IMR-90 (cell line): ENCODE data around the gene LRRC7. TPM values are rescaled to one million over a fixed set of nuclear protein-coding genes. Genes with fewer than 3 reads are reported as not detected.
A peak's percentile ranks its signal among the peaks of the same experiment; 100 is the strongest.

ENCODE experiments used
- ATAC-seq: fragments of 200-7000 bp; cut with Tn5 transposase; 2 replicates; pipeline ENCODE4 v1.9.1; 2020; ENCODE audit warnings: low read depth, mild to moderate bottlenecking, moderate library complexity
- BruUV-seq: library from RNA; stranded (reverse); fragments of 400-500 nt; replicated peaks from 2 replicates; lab custom pipeline; 2021; lab: Mats Ljungman, UMichigan
- CTCF ChIA-PET: fragments of 300-600 bp; formaldehyde crosslinking; extraction: SDS; loops from one replicate; lab custom pipeline; 2021; ENCODE audit warnings: antibody characterized with exemption; lab: Yijun Ruan, JAX
- POLR2A ChIA-PET: fragments of 300-600 bp; sonication (Branson Sonifier 250); formaldehyde crosslinking; loops from one replicate; lab custom pipeline; 2022; ENCODE audit warnings: antibody characterized with exemption; ENCODE audit not compliant: unreplicated experiment; lab: Charles Lee
- DNase-seq: peaks from one replicate; pipeline ENCODE4 v3.0.0; 2013
- H2AFZ ChIP-seq: replicated peaks from 2 replicates; pipeline ENCODE3; 2013; ENCODE audit warnings: low read length, mild to moderate bottlenecking; ENCODE audit not compliant: poor library complexity
- H2AK5ac ChIP-seq: 2 replicates; pipeline ENCODE4 v1.6.1; 2013; ENCODE audit warnings: low read depth, low read length, inconsistent platforms
- H2AK9ac ChIP-seq: replicated peaks from 2 replicates; pipeline ENCODE3; 2013; ENCODE audit warnings: mild to moderate bottlenecking, low read depth, low read length, moderate library complexity; ENCODE audit not compliant: poor library complexity
- H2BK120ac ChIP-seq: 2 replicates; pipeline ENCODE4 v1.6.1; 2013; ENCODE audit warnings: low read depth, low read length, inconsistent platforms
- H2BK15ac ChIP-seq: 3 replicates; pipeline ENCODE4 v1.6.1; 2013; ENCODE audit warnings: low read depth, low read length, inconsistent platforms
- H2BK20ac ChIP-seq: 2 replicates; pipeline ENCODE4 v1.6.1; 2013; ENCODE audit warnings: low read depth, mild to moderate bottlenecking, inconsistent platforms, low read length, moderate library complexity
- H2BK5ac ChIP-seq: 2 replicates; pipeline ENCODE4 v1.6.1; 2013; ENCODE audit warnings: mild to moderate bottlenecking, low read depth, low read length, inconsistent platforms; ENCODE audit not compliant: poor library complexity, severe bottlenecking
- H3K14ac ChIP-seq: replicated peaks from 2 replicates; pipeline ENCODE4 v1.6.1; 2013; ENCODE audit warnings: low read depth, low read length, inconsistent platforms
- H3K18ac ChIP-seq: 2 replicates; pipeline ENCODE4 v1.6.1; 2013; ENCODE audit warnings: low read depth, low read length, control low read depth
- H3K23ac ChIP-seq: 2 replicates; pipeline ENCODE4 v1.6.1; 2013; ENCODE audit warnings: low read depth, low read length, inconsistent platforms
- H3K27ac ChIP-seq: 2 replicates; pipeline ENCODE4 v1.5.1; 2013; ENCODE audit warnings: mild to moderate bottlenecking, control low read depth, low read length; ENCODE audit not compliant: insufficient read depth
- H3K27me3 ChIP-seq: 2 replicates; pipeline ENCODE4 v1.6.1; 2013; ENCODE audit warnings: low read length; ENCODE audit not compliant: control insufficient read depth, insufficient read depth
- H3K36me3 ChIP-seq: 2 replicates; pipeline ENCODE4 v1.6.1; 2013; ENCODE audit warnings: low read length, mixed read lengths; ENCODE audit not compliant: control insufficient read depth, insufficient read depth
- H3K4ac ChIP-seq: 2 replicates; pipeline ENCODE4 v1.6.1; 2013; ENCODE audit warnings: low read depth, low read length, inconsistent platforms
- H3K4me1 ChIP-seq: 2 replicates; pipeline ENCODE4 v1.6.1; 2013; ENCODE audit warnings: low read length, mixed read lengths; ENCODE audit not compliant: control insufficient read depth, insufficient read depth
- H3K4me2 ChIP-seq: 2 replicates; pipeline ENCODE4 v1.6.1; 2013; ENCODE audit warnings: low read depth, mild to moderate bottlenecking, control low read depth, low read length, moderate library complexity
- H3K4me3 ChIP-seq: 2 replicates; pipeline ENCODE4 v1.5.1; 2013; ENCODE audit warnings: low read depth, mild to moderate bottlenecking, control low read depth, low read length, moderate library complexity; ENCODE audit not compliant: insufficient read depth
- H3K56ac ChIP-seq: 2 replicates; pipeline ENCODE4 v1.6.1; 2013; ENCODE audit warnings: low read length, inconsistent platforms; ENCODE audit not compliant: insufficient read depth; ENCODE audit errors: extremely low read depth
- H3K79me1 ChIP-seq, 2 experiments: 2 replicates each; pipeline ENCODE4 v1.6.1; 2013; ENCODE audit warnings: low read length in 2 of 2, inconsistent platforms in 1 of 2, low read depth in 1 of 2
- H3K9ac ChIP-seq: 2 replicates; pipeline ENCODE4 v1.6.1; 2013; ENCODE audit warnings: low read depth, low read length, control low read depth
- H3K9me1 ChIP-seq: 2 replicates; pipeline ENCODE4 v1.6.1; 2013; ENCODE audit warnings: low read length, inconsistent platforms; ENCODE audit not compliant: insufficient read depth
- H3K9me3 ChIP-seq: 2 replicates; pipeline ENCODE4 v1.6.1; 2013; ENCODE audit warnings: low read length; ENCODE audit not compliant: control insufficient read depth, insufficient read depth
- H4K20me1 ChIP-seq: 2 replicates; pipeline ENCODE4 v1.6.1; 2013; ENCODE audit warnings: low read length, inconsistent platforms; ENCODE audit not compliant: insufficient read depth
- H4K5ac ChIP-seq: 2 replicates; pipeline ENCODE4 v1.6.1; 2013; ENCODE audit warnings: mild to moderate bottlenecking, low read depth, low read length, control low read depth
- H4K8ac ChIP-seq, 2 experiments: 2 replicates each; pipeline ENCODE4 v1.6.1; 2013; ENCODE audit warnings: low read depth in 2 of 2, low read length in 2 of 2, control low read depth in 1 of 2, inconsistent platforms in 1 of 2
- H4K91ac ChIP-seq: 2 replicates; pipeline ENCODE4 v1.6.1; 2013; ENCODE audit warnings: low read depth, low read length, inconsistent platforms; ENCODE audit not compliant: insufficient read depth
- BHLHE40 ChIP-seq: fragments of 150-350 bp; IDR thresholded peaks from 2 replicates; pipeline ENCODE4 v1.6.1; 2016; ENCODE audit warnings: mild to moderate bottlenecking, low read depth, low read length
- CEBPB ChIP-seq: IDR thresholded peaks from 2 replicates; pipeline ENCODE4 v1.6.1; 2012; ENCODE audit warnings: low read depth, low read length, improper control_type of control experiment
- CHD1 ChIP-seq: IDR thresholded peaks from 2 replicates; pipeline ENCODE4 v1.6.1; 2012; ENCODE audit warnings: low read depth, low read length, improper control_type of control experiment
- ELK1 ChIP-seq: fragments of 150-350 bp; IDR thresholded peaks from 2 replicates; pipeline ENCODE4 v1.6.1; 2016; ENCODE audit warnings: low read depth, mild to moderate bottlenecking, low read length, moderate library complexity, borderline replicate concordance
- FOS ChIP-seq: fragments of 150-350 bp; IDR thresholded peaks from 2 replicates; pipeline ENCODE4 v1.6.1; 2016; ENCODE audit warnings: low read depth, low read length
- MAFK ChIP-seq: IDR thresholded peaks from 2 replicates; pipeline ENCODE4 v1.6.1; 2012; ENCODE audit warnings: low read depth, low read length, improper control_type of control experiment
- MAZ ChIP-seq: IDR thresholded peaks from 2 replicates; pipeline ENCODE4 v1.6.1; 2012; ENCODE audit warnings: low read depth, mild to moderate bottlenecking, low read length, improper control_type of control experiment, moderate library complexity, borderline replicate concordance
- MXI1 ChIP-seq: IDR thresholded peaks from 2 replicates; pipeline ENCODE4 v1.6.1; 2012; ENCODE audit warnings: low read depth, mild to moderate bottlenecking, low read length, moderate library complexity, borderline replicate concordance
- NFE2L2 ChIP-seq: fragments of 150-350 bp; IDR thresholded peaks from 2 replicates; pipeline ENCODE4 v1.6.1; 2016; ENCODE audit warnings: low read depth, mild to moderate bottlenecking, low read length
- POLR2A ChIP-seq: IDR thresholded peaks from 2 replicates; pipeline ENCODE4 v1.6.1; 2012; ENCODE audit warnings: mild to moderate bottlenecking, low read depth, low read length
- RAD21 ChIP-seq: IDR thresholded peaks from 2 replicates; pipeline ENCODE4 v1.6.1; 2012; ENCODE audit warnings: low read length, improper control_type of control experiment
- RCOR1 ChIP-seq: IDR thresholded peaks from 2 replicates; pipeline ENCODE4 v1.6.1; 2012; ENCODE audit warnings: mild to moderate bottlenecking, low read length, improper control_type of control experiment; ENCODE audit not compliant: insufficient replicate concordance
- RFX5 ChIP-seq: IDR thresholded peaks from 2 replicates; pipeline ENCODE4 v1.8.0; 2012; ENCODE audit warnings: low read depth, mild to moderate bottlenecking, low read length, moderate library complexity
- SMC3 ChIP-seq: fragments of 150-350 bp; IDR thresholded peaks from 2 replicates; pipeline ENCODE4 v1.6.1; 2016; ENCODE audit warnings: low read depth, mild to moderate bottlenecking, antibody characterized with exemption, low read length, moderate library complexity
- WGBS, 2 experiments: methylation state at CpG; one replicate each; pipeline versions ENCODE4 v1.1.5 to v1.1.7; 2013; ENCODE audit warnings: missing lambda C conversion rate in 2 of 2; ENCODE audit not compliant: insufficient read length in 1 of 2; ENCODE audit errors: extremely low coverage in 2 of 2; 5-methylcytosine and 5-hydroxymethylcytosine counted together
- dilution Hi-C: fragments of 300-500 bp; cut with HindIII; formaldehyde crosslinking; loops from one replicate; pipeline ENCODE4 v1.14.3; 2018; ENCODE audit warnings: low sequenced_read_pairs; ENCODE audit not compliant: unreplicated experiment
- in situ Hi-C: fragments of 300-500 bp; cut with MboI; formaldehyde crosslinking; loops from 3 replicates; pipeline ENCODE4 v1.14.3; 2019; ENCODE audit warnings: low sequenced_read_pairs, inconsistent platforms, mixed read lengths
- intact Hi-C: fragments of 100-400 bp; cut with micrococcal nuclease; formaldehyde crosslinking; loops from 2 replicates; pipeline ENCODE4 v1.10.0; 2022
- polyA plus RNA-seq, 3 experiments: library from polyadenylated mRNA; depleted of rRNA; stranded (reverse); fragments of >200 nt; gene quantifications; 2 replicates each; pipeline ENCODE4 v1.2.3, GENCODE V29; 2012; ENCODE audit warnings: low replicate concordance in 1 of 3
- total RNA-seq: library from RNA; depleted of rRNA; stranded (reverse); fragments of >200 nt; gene quantifications from 2 replicates; pipeline ENCODE4 v1.2.3, GENCODE V29; 2012
- TF ChIP-seq, protein P1 (sequence below): fragments of 150-350 bp; IDR thresholded peaks from 2 replicates; pipeline ENCODE4 v1.6.1; 2017; ENCODE audit warnings: mild to moderate bottlenecking, antibody characterized with exemption, low read length, low read depth
- TF ChIP-seq, protein P2 (sequence below): conservative IDR thresholded peaks from 2 replicates; pipeline ENCODE4 v1.5.1; 2012; ENCODE audit warnings: mild to moderate bottlenecking, low read depth, low read length, improper control_type of control experiment

Gene LRRC7
- total and polyA plus RNA-seq, 2 of the 4 experiments (the other 2 are of a cell fraction), result under 0.01 to 0.02 TPM

DNA sequence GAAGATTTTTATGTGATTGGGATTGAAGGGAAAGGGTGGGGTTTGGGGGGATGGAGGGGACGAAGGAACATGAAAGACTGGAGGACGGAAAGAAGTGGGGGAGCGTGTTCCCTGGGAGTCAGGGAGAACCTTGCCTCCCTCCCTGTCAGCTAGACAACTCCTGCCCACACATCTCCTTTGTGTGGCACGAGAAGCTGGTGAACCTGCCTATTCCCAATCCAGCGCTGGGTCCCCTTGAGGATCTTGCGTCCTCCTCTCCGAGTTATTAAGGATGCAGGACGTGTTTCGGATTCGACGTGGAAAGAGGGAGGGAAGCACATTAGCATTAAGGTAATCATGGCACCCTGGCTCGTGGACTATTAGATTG, 1.4 kb downstream of the LRRC7 start:
- H3K9me1 ChIP-seq, result no peaks in the 10 kb centered on the region
- H2BK20ac ChIP-seq, result no peak overlapping the region
- H3K14ac ChIP-seq, result no peak overlapping the region
- H3K4me1 ChIP-seq, result peaks cover 3% of the 10 kb centered on the region; the same call in 1 of the 2 replicates
- no peak overlapping the region for H2AK9ac ChIP-seq
- H3K79me1 ChIP-seq, result no peaks in the 10 kb centered on the region
- H3K36me3 ChIP-seq, result no peaks in the 10 kb centered on the region
- dilution Hi-C loops (no loop called here), in situ Hi-C loops (no loop called here), intact Hi-C loops (no loop called here)
- no peak overlapping the region for H3K18ac ChIP-seq
- no peak overlapping the region for H4K5ac ChIP-seq
- ATAC-seq (no peak), DNase-seq (no peak)
- no peak overlapping the region for H2BK120ac ChIP-seq
- POLR2A ChIA-PET, result no interaction called here
- H3K4me3 ChIP-seq, result no peak overlapping the region
- no peak overlapping the region for H3K27ac ChIP-seq
- H2BK15ac ChIP-seq, result no peak overlapping the region
- H4K8ac ChIP-seq, result no peak overlapping the region
- H3K56ac ChIP-seq, result no peak overlapping the region
- H3K27me3 ChIP-seq, result peaks cover 36% of the 10 kb centered on the region
- no peak overlapping the region for H4K91ac ChIP-seq
- H2BK5ac ChIP-seq, result no peak overlapping the region
- no peaks in the 10 kb centered on the region for H4K20me1 ChIP-seq
- BruUV-seq, result no TSS peak
- no peak overlapping the region for H3K4ac ChIP-seq
- H3K4me2 ChIP-seq, result no peak overlapping the region
- H2AFZ ChIP-seq, result peak overlapping the region; percentile 2
- H2AK5ac ChIP-seq, result no peak overlapping the region
- H3K9me3 ChIP-seq, result no peaks in the 10 kb centered on the region
- TF ChIP-seq RFX5 (no peak), MXI1 (no peak), SMC3 (no peak), NFE2L2 (no peak), RAD21 (no peak), MAZ (no peak), BHLHE40 (no peak), RCOR1 (no peak), ELK1 (no peak), POLR2A (no peak), CEBPB (no peak), FOS (no peak), CHD1 (no peak), MAFK (no peak)
- TF ChIP-seq, protein P1, sequence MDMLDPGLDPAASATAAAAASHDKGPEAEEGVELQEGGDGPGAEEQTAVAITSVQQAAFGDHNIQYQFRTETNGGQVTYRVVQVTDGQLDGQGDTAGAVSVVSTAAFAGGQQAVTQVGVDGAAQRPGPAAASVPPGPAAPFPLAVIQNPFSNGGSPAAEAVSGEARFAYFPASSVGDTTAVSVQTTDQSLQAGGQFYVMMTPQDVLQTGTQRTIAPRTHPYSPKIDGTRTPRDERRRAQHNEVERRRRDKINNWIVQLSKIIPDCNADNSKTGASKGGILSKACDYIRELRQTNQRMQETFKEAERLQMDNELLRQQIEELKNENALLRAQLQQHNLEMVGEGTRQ, result no peak
- TF ChIP-seq, protein P2, sequence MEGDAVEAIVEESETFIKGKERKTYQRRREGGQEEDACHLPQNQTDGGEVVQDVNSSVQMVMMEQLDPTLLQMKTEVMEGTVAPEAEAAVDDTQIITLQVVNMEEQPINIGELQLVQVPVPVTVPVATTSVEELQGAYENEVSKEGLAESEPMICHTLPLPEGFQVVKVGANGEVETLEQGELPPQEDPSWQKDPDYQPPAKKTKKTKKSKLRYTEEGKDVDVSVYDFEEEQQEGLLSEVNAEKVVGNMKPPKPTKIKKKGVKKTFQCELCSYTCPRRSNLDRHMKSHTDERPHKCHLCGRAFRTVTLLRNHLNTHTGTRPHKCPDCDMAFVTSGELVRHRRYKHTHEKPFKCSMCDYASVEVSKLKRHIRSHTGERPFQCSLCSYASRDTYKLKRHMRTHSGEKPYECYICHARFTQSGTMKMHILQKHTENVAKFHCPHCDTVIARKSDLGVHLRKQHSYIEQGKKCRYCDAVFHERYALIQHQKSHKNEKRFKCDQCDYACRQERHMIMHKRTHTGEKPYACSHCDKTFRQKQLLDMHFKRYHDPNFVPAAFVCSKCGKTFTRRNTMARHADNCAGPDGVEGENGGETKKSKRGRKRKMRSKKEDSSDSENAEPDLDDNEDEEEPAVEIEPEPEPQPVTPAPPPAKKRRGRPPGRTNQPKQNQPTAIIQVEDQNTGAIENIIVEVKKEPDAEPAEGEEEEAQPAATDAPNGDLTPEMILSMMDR, result no peak
- WGBS, 2 experiments, result 100% methylated on average over 1 of the region's 12 CpGs; no CpG with 5 or more reads in 1 of the 2 experiments
- H3K9ac ChIP-seq, result no peak overlapping the region
- H3K23ac ChIP-seq, result no peak overlapping the region
- CTCF ChIA-PET, result no interaction called here
